Esophagus squamous epithelium (tissue), 4 donors: Measurements from ENCODE around the gene N4BP3.

Experiments
- CTCF ChIP-seq, 6 experiments: fragments of 450-650 bp in 4 of 6; fragments of 200-600 bp in 2 of 6; sonication (generic) in 2 of 6; IDR thresholded peaks; one replicate each; pipeline ENCODE4 v1.5.1; 2016 to 2019; ENCODE audit warnings: antibody characterized with exemption in 6 of 6, mild to moderate bottlenecking in 4 of 6, moderate library complexity in 4 of 6
- POLR2A ChIP-seq, 4 donors: fragments of 450-650 bp; IDR thresholded peaks; one replicate each; pipeline ENCODE4 v1.6.1; 2017; ENCODE audit warnings: antibody characterized with exemption in 4 of 4, mild to moderate bottlenecking in 4 of 4, moderate library complexity in 3 of 4

GRCh38 chr5:178174456-178174855 is 61.1 kb downstream of the N4BP3 start:
- TF ChIP-seq CTCF (IDR thresholded peaks at IDR 0.05) (no peak), POLR2A (IDR thresholded peaks at IDR 0.05) (no peak)
